ENCODE results near the gene RAB11FIP4. TPM values are rescaled to one million over a fixed set of nuclear protein-coding genes. Genes with fewer than 3 reads are reported as not detected.

Gene RAB11FIP4
- total and polyA plus RNA-seq, 9 of the 15 experiments (the other 6 are each of a cell fraction or from before 2014, with no cell fraction given) = 0.62 to 16.6 (median 8.9) TPM

DNA sequence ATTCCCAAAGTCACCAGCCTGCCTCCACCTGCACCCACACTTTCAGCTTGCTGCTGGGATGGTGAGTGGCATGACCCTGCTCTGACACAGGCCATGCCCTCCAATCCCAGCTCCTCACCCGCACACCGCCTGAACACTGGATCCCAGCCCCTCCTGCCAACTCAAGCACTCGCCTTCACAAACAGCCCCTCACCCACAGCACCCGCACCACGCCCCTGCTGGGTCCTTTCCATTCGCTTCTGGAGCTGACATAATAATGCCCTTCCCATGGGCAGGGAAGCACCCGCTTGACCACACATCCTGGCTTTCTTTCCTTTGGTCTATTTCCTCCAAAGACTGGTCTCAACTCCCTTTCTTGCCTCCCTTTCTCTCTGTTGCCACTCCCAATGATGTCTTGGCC lies 57.6 kb downstream of the RAB11FIP4 start:
- H2AFZ ChIP-seq (ENCODE audit: low read depth, low read length) = no peak overlapping the region
- FAIRE-seq (no peak), ATAC-seq (no peak), DNase-seq (ENCODE audit: extremely low read depth in 1 of 4, low spot score in 3 of 4) (no peak)
- peaks cover 4 to 9% of the 10 kb centered on the region in 2 experiments; a peak in 4 of 5 replicates for H3K4me1 ChIP-seq (replicated peaks in 1 of 2; ENCODE audit: control insufficient read depth in 2 of 2, insufficient read depth in 2 of 2, low read length in 2 of 2)
- intact Hi-C loops (cut with micrococcal nuclease) = no loop called here
- H3K79me2 ChIP-seq (ENCODE audit: control insufficient read depth, insufficient read depth, low read length) = no peaks in the 10 kb centered on the region
- no peaks in the 10 kb centered on the region for H3K9me1 ChIP-seq (ENCODE audit: control insufficient read depth, insufficient read depth, low read length)
- H3K36me3 ChIP-seq (ENCODE audit: control insufficient read depth, insufficient read depth, low read length) = no peaks in the 10 kb centered on the region
- H3K9me3 ChIP-seq (replicated peaks; ENCODE audit: control insufficient read depth, insufficient read depth, low read depth, low read length) = no peaks in the 10 kb centered on the region
- 0 out of 4 replicates have a peak overlapping the region, but pooled peaks of 1 of the 2 experiments have one; percentile 1 for H3K9ac ChIP-seq (ENCODE audit: insufficient read depth in 1 of 2, low read depth in 2 of 2, low read length in 2 of 2)
- WGBS (ENCODE audit: insufficient coverage, low coverage, missing lambda C conversion rate) = 15% methylated on average over 5 of the region's 7 CpGs
- ChIA-PET CTCF (ENCODE audit: low intra/inter-chr PET ratio) (no interaction called here), POLR2A (no interaction called here)
- no TSS peak for BruUV-seq (replicated peaks)
- no peaks in the 10 kb centered on the region for H4K20me1 ChIP-seq (replicated peaks; ENCODE audit: control insufficient read depth, insufficient read depth, low read length)
- TF ChIP-seq SAP30 (IDR thresholded peaks at IDR 0.05; ENCODE audit: borderline replicate concordance, insufficient read depth, low read depth, low read length, poor library complexity, severe bottlenecking) (no peak), ZNF274 (IDR thresholded peaks at IDR 0.05; ENCODE audit: borderline replicate concordance, low read depth, low read length) (no peak), POLR2H (tag; IDR thresholded peaks at IDR 0.05; ENCODE audit: low read depth) (no peak), TEAD2 (tag; IDR thresholded peaks at IDR 0.05) (no peak), SUPT5H (IDR thresholded peaks at IDR 0.05) (no peak), PRPF4 (IDR thresholded peaks at IDR 0.05; ENCODE audit: insufficient read depth, low read depth, low read length, poor library complexity, severe bottlenecking) (no peak)
- in situ Hi-C loops (cut with MboI) = no loop called here
- no peak overlapping the region for H3K27ac ChIP-seq (ENCODE audit: extremely low read depth, low read depth, low read length)
- 0 out of 5 replicates have a peak, but pooled peaks cover 0 to 12% of the 10 kb centered on the region in 2 experiments for H3K27me3 ChIP-seq (ENCODE audit: control insufficient read depth in 2 of 2, insufficient read depth in 2 of 2, low read length in 2 of 2)
- H3K4me3 ChIP-seq = no peak overlapping the region
- no peak overlapping the region for H3K4me2 ChIP-seq (ENCODE audit: insufficient read depth, low read length)

DNA sequence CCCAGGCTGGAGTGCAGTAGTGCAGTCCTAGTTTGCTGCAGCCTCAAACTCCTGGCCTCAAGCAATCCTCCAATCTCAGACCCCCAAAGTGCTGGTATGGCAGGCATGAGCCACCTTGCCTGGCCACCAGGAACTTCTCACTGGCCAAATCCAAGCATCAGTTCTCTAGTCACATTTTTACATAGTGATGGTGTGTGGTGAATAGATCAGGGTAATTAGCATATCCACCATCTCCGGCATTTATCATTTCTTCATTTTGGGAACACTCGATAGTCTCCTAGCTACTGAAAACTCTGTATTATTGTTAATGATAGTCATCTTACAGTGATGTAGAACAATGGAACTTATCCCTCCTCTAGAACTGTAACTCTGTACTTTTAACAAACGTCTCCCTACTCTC lies 58.3 kb downstream of the RAB11FIP4 start:
- WGBS (ENCODE audit: insufficient coverage, low coverage, missing lambda C conversion rate) = 22% methylated on average over 3 of the region's 3 CpGs
- no peak overlapping the region for H3K9ac ChIP-seq (ENCODE audit: insufficient read depth in 1 of 2, low read depth in 2 of 2, low read length in 2 of 2)
- no peaks in the 10 kb centered on the region for H4K20me1 ChIP-seq (replicated peaks; ENCODE audit: control insufficient read depth, insufficient read depth, low read length)
- no peak for FAIRE-seq
- ChIA-PET POLR2A (no interaction called here), CTCF (ENCODE audit: low intra/inter-chr PET ratio) (no interaction called here)
- no peaks in the 10 kb centered on the region for H3K9me1 ChIP-seq (ENCODE audit: control insufficient read depth, insufficient read depth, low read length)
- no peak overlapping the region for H2AFZ ChIP-seq (ENCODE audit: low read depth, low read length)
- no peak for ATAC-seq
- H3K36me3 ChIP-seq (ENCODE audit: control insufficient read depth, insufficient read depth, low read length) = no peaks in the 10 kb centered on the region
- H3K27ac ChIP-seq (ENCODE audit: extremely low read depth, low read depth, low read length) = no peak overlapping the region
- no TSS peak for BruUV-seq (replicated peaks)
- DNase-seq (ENCODE audit: extremely low read depth in 1 of 4, low spot score in 3 of 4) = no peak
- intact Hi-C loops (cut with micrococcal nuclease) = no loop called here
- no peak overlapping the region for H3K4me3 ChIP-seq
- H3K9me3 ChIP-seq (replicated peaks; ENCODE audit: control insufficient read depth, insufficient read depth, low read depth, low read length) = no peaks in the 10 kb centered on the region
- no peak overlapping the region for H3K4me2 ChIP-seq (ENCODE audit: insufficient read depth, low read length)
- H3K27me3 ChIP-seq (ENCODE audit: control insufficient read depth in 2 of 2, insufficient read depth in 2 of 2, low read length in 2 of 2) = 0 out of 5 replicates have a peak, but pooled peaks cover 0 to 6% of the 10 kb centered on the region in 2 experiments
- peaks cover 4 to 9% of the 10 kb centered on the region in 2 experiments; a peak in 4 of 5 replicates for H3K4me1 ChIP-seq (replicated peaks in 1 of 2; ENCODE audit: control insufficient read depth in 2 of 2, insufficient read depth in 2 of 2, low read length in 2 of 2)
- in situ Hi-C loops (cut with MboI) = no loop called here
- no peaks in the 10 kb centered on the region for H3K79me2 ChIP-seq (ENCODE audit: control insufficient read depth, insufficient read depth, low read length)
- no peak for TF ChIP-seq CBX3 (IDR thresholded peaks at IDR 0.05; ENCODE audit: borderline replicate concordance in 1 of 2, low read length in 2 of 2)
- no peak for TF ChIP-seq HNRNPLL (IDR thresholded peaks at IDR 0.05; ENCODE audit: low read depth, low read length, poor library complexity, severe bottlenecking)
- no peak for TF ChIP-seq CHD1 (IDR thresholded peaks at IDR 0.05; ENCODE audit: low read length)
- TF ChIP-seq TAL1 (IDR thresholded peaks at IDR 0.05) = no peak
- no peak for TF ChIP-seq DEAF1 (CRISPR knock-in tag; IDR thresholded peaks at IDR 0.05)
- TF ChIP-seq ZNF717 (CRISPR knock-in tag; IDR thresholded peaks at IDR 0.05) = no peak
- TF ChIP-seq ARID3B (CRISPR knock-in tag; IDR thresholded peaks at IDR 0.05; ENCODE audit: borderline replicate concordance) = no peak
- TF ChIP-seq MTA3 (IDR thresholded peaks at IDR 0.05; ENCODE audit: borderline replicate concordance) = no peak

Measured in K562 (cell line).